Occipital lobe (tissue), 3 donors: ENCODE measurements around the gene GAB3. TPM values are rescaled to one million over a fixed set of nuclear protein-coding genes. Genes with fewer than 3 reads are reported as not detected.
"Not testable (repeated sequence)": the region's sequence is repeated elsewhere in the genome, so short reads cannot be mapped to it uniquely, and the experiment has no call there.

Source experiments
- DNase-seq: peaks from one replicate; lab custom pipeline; 2025; lab: John Stamatoyannopoulos, UW
- small RNA-seq: library from RNA; depleted of rRNA; stranded (forward); fragments of <200 nt; gene quantifications from one replicate; pipeline ENCODE3, GENCODE V24; 2014
- total RNA-seq: library from RNA; depleted of rRNA; stranded (reverse); fragments of >200 nt; gene quantifications from one replicate; pipeline ENCODE4 v1.2.3, GENCODE V29; 2014

GAB3 gene
- total RNA-seq, 1 donor from 2014 or later, result 1.4 TPM

DNA sequence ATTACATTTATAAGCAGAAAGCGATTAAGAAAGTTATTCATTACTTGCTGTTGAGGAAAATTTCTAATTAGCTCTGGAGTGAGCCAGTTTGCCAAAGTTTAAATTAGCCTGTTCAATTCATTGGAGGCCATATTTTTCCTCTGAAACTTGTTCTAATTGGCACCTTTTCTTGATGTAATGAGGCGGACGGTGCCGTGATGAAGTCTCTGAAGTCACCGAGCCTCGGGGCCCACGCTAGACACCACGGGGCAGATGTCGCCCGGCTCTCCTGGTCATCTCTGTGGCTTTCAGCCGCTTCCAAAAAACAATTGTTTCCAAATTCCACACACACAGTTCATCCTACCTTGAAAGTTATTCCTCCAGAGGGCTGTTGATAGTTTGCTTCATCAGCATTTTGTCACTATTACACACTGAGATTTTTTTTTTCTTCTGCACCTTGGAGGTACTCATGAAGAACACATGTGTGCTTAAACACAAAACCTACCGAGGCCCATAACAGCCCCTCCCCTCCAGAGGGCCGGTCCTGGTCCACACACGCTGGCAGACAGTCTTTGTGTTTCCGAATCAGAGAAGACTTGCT is 93.6 kb downstream of the GAB3 start:
- no peak for DNase-seq

DNA sequence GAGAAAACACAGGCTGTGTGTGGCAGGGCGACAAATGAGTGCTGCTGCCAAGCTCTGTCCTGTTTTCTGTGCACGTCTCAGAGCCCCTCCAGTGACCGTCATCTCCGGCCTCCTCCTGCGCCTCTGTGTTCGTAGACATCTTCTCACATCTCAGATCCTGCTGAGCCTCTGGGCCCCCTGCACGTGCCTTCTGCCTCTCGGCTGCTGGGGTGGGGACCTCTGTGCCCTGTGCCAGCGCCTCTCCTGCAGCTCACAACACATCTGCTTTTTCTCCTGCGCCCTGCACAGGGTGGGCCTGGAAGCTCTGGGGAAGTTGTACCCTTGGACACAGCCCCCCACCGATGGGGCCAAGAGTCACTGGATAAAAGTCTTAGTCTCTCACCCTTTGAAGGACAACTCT is 95.1 kb downstream of the GAB3 start:
- no peak for DNase-seq

DNA sequence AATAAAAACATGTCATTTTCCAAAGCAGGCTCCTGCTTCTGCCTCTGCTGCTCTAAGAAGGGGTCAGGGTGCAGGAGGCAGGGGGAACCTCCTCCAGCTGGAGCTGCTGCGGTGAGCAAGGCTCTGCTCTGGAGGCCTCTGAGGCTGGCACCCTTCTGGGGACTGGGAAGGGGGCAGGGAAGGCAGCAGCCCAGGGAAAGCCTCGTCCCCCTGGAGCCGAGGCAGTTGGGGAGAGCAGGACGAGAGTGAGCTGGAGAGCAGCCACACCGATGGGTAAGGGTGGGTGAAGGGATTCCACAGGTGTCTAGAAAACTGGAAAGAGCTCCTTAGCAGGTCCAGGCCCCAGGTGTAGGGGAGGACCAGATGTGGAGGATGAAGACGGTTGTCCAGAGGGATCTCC is 95.5 kb downstream of the GAB3 start:
- no peak for DNase-seq

- DNase-seq, result no peak
Measured at GRCh38 chrX:154654925-154655324, 96.0 kb downstream of the GAB3 start.

GRCh38 chrX:154654372-154654771 is 96.5 kb downstream of the GAB3 start:
- DNase-seq, result no peak

DNA sequence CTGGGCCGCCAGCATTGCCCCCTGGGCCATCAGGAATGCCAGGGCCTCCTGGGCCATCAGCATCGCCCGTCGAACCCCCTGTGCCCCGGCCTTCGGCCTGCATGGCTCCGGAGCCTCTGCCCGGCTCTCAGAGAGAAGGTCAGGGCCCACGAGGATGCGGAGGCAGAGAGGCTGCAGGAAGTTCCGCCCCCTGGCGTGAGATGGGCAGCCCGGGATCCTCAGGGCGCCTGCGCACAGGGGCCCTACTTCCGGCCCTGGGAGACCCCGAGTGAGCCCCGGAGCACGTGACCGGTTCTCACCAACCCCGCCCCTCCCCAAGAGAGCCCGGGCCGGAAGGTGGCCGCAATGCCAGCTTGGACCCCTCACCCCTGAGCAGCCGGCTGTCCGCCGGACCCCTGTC is 97.5 kb downstream of the GAB3 start, which contains the start of gene CTAG2:
TSS of gene CTAG2 (minus strand) at position 167 of the 400 bp plus-strand sequence. CDS start at position 103, 64 bp downstream.
- DNase-seq, result not testable (repeated sequence)

GRCh38 chrX:154653048-154653401 is 97.9 kb downstream of the GAB3 start:
- no peak for DNase-seq

DNA sequence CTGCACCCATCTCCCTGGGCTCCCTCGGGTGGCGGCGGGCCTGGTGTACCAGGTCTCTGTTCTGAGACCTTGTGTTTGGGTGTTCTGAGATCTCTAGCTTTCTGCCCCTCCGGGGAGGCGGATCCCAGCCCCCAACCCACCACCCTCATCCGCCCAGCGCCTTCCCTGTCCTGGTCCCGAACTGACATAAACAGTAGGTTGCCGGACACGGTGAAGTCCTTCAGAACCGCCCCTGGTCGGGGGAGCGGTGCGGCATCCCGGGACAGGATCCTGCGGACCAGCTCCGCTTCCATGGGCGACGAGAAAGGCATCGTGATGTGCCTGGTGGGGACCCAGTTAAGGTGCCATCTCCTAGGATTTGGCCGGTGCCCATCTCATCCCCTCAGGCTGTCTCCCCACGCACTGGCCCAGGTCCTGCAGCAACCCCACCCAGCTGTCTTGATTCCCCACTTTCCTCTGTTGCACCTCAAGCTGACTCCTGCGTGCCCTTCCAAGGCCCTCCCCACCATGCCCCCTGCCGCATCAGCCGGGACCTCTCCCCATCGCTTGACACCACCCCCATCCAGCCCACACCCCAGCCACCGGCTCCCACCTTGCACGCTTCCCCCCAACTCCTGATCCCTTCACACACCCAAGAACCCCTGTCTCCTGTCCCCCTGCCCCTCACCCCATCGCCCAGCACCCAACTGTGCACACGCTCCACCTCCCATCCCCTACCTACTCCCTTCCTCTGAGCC is 98.4 kb downstream of the GAB3 start:
- DNase-seq, result no peak

DNA sequence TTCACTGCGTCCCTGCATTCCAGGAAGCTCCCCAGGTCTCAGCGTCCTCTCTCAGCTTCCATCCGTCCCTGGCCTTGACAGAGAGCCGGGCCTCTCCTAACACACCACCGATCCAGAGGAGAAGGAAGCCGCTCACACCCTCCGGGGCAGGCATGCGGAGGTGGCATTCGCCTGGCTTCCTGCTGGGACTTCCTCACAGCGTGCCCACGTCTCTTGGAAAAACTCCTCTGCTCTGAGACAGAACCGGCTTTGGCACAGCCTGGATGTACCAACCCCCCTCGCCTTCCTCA is 100.7 kb downstream of the GAB3 start:
- DNase-seq, result no peak

DNA sequence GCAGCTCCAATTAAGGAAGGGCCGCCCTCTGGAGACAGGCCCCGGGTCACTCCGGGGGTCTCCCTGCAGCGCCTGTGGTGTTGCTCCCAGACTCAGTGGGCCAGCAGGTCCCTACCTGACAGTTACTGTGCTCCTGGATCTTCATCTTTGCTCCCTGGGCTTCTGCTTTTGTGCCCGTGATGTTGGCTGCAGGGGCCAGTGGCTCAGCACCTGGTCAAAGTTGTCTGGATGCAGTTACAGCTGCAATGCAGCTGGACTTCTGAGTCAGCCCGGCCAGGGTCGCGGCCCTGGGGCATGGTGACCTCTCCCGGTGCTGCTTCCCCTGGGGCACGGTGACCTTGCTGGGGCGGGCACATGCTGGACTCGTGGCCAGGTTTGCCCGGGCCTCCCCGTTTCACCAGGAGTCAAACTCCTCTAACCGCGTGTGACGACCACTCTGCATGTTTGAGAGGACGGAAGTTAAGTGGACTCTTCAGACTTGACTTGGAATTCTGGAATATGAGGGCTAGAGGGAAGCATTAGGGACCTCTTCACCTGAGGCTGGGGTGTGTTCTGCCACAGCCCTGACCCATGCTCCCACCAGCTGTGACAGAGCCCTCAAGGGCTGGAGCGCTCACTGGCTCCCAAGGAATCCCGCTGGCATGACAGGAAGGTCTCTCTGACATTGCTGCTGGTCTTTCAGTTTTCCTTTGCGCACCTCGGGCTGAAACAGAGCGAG is 101.2 kb downstream of the GAB3 start:
- no peak for DNase-seq

GRCh38 chrX:154648931-154649330 is 101.9 kb downstream of the GAB3 start:
- no peak for DNase-seq

DNA sequence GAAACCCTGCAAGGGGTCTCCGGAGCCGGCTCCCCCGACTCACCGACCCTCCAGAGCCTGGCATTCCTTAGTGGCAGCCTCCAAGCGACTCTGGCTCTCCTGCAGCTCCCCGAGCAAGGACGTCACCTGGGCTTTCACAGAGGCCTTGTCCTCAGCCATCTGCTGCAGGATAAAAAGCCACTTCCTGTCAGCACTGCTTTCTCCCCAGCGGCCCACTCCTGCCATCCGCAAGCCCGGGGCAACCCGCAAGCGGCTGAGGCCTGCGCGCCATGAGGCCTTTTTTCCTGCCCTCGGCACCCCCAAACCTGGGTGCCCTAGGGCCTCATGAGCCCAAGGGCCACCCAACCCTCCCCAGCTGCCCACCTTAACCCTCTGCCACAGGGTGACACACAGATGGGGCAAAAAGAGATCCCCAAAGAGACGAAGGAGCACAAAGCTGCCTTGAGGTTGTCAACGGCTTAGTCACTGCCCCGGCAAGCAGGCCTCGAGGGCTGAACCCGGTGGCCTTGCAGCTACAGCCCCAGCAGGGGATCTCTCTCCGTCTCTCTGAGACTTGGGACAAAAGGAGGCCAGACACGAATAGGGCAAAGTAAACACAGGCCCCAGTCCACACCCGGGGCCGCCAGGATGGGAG is 105.0 kb downstream of the GAB3 start:
- DNase-seq, result not testable (repeated sequence)

GRCh38 chrX:154643708-154644107 is 107.2 kb downstream of the GAB3 start:
- DNase-seq, result not testable (repeated sequence)

DNA sequence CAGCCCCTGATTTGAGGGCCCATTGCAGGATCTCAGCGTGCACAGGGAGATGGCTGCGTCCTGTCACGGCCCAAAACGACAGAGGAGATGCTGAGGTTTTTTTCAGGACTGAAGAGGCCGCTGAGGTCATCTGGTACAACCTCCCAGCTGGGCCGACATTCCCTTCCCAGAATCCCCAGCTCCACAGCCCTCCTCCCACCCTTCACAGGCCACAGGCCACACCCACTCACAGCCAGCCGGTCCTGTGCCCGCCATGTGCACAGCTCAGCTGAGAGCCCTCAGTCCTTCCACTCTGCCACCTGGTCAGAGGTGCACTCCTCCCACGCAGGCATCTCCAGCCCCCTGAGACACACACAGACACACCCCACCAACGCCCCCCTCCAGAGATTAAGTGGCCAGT is 109.1 kb downstream of the GAB3 start:
- DNase-seq, result not testable (repeated sequence)

DNA sequence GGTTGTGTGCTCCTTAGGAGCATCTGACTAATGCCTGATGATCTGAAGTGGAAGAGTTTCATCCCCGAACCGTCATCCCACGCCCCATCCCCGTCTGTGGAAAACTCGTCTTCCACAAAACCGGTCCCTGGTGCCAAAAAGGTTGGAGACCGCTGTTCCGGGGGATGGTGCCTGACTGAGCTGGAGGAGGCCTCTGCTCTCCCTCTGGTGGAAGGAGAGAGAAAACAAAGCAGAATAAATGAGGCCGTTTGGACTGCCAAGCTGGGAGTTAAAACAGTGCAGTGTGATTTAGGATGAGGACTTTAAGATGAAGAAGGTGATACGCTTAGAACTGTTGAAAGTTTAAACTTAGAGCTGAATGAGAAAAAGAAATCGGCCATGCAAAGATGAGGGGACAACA is 117.2 kb downstream of the GAB3 start:
- DNase-seq, result not testable (repeated sequence)

GRCh38 chrX:154630949-154631348 is 119.9 kb downstream of the GAB3 start:
- not testable (repeated sequence) for DNase-seq

DNA sequence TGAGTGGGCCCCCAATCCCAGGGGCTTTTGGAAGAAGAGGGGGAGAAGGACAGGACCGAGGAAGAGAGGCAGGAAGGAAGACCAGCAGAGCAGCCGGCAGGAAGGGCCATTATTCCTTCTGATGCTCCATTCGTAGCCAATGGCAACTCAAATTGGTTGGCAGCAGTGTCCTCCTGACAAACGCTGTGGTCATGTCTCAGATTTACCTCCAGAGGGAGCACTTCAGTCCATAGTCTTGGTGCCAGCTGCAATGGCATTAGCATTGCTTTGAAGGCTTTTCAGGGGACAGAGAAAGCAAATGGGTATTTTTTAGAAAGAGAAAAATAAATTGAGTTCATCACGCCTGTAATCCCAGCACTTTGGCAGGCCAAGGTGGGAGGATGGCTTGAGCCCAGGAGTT is 121.9 kb downstream of the GAB3 start:
- not testable (repeated sequence) for DNase-seq

Small RNA genes within 50 kb of the gene (small RNA-seq; reads per million reads assigned to genes)
- not detected for gene SNORA36A

Other genes with a start within 250 kb of the GAB3 start
- gene FAM3A, start 234.8 kb downstream of the GAB3 start, total RNA-seq, result 8.1 TPM
- gene G6PD, start 204.2 kb downstream of the GAB3 start, total RNA-seq, result 17.3 TPM
- gene IKBKG, start 203.5 kb downstream of the GAB3 start, total RNA-seq, result 5.5 TPM
- gene CTAG1A, start 165.9 kb downstream of the GAB3 start, total RNA-seq, result not detected
- not detected for gene CTAG1B, start 131.8 kb downstream of the GAB3 start, total RNA-seq
- gene CTAG2, start 97.5 kb downstream of the GAB3 start, total RNA-seq, result not detected
- 19.0 TPM for gene DKC1, start 11.8 kb upstream of the GAB3 start, total RNA-seq
- 15.1 TPM for gene MPP1, start 54.4 kb upstream of the GAB3 start, total RNA-seq
- not detected for gene SMIM9, start 83.6 kb upstream of the GAB3 start, total RNA-seq
- 0.47 TPM for gene F8A1, start 135.3 kb upstream of the GAB3 start, total RNA-seq